Calu3 (cell line): Measurements from ENCODE around the gene BCL3. TPM values are rescaled to one million over a fixed set of nuclear protein-coding genes. Genes with fewer than 3 reads are reported as not detected.

Experiments used
- BruUV-seq: library from RNA; stranded (reverse); fragments of 400-500 nt; replicated peaks from 2 replicates; lab custom pipeline; 2021; lab: Mats Ljungman, UMichigan
- CTCF ChIA-PET: fragments of 300-600 bp; sonication (Branson Sonifier 250); formaldehyde crosslinking; loops from one replicate; lab custom pipeline; 2022; ENCODE audit warnings: antibody characterized with exemption; lab: Charles Lee
- DNase-seq: peaks from one replicate; pipeline ENCODE4 v3.0.0; 2022
- H3K27ac Mint-ChIP-seq: one replicate; pipeline ENCODE4 v1.8.0; 2022; ENCODE audit warnings: mixed read lengths; ENCODE audit not compliant: unreplicated experiment
- H3K27me3 Mint-ChIP-seq: one replicate; pipeline ENCODE4 v1.8.0; 2022; ENCODE audit warnings: mixed read lengths; ENCODE audit not compliant: unreplicated experiment
- H3K36me3 Mint-ChIP-seq: one replicate; pipeline ENCODE4 v1.8.0; 2022; ENCODE audit warnings: mild to moderate bottlenecking, moderate library complexity, mixed read lengths; ENCODE audit not compliant: insufficient read depth, unreplicated experiment
- H3K4me1 Mint-ChIP-seq: one replicate; pipeline ENCODE4 v1.8.0; 2022; ENCODE audit warnings: mild to moderate bottlenecking, low read depth, mixed read lengths; ENCODE audit not compliant: unreplicated experiment
- H3K4me3 Mint-ChIP-seq: one replicate; pipeline ENCODE4 v1.8.0; 2022; ENCODE audit warnings: mild to moderate bottlenecking, low read depth, moderate library complexity, mixed read lengths; ENCODE audit not compliant: unreplicated experiment
- H3K9me3 Mint-ChIP-seq: one replicate; pipeline ENCODE4 v1.8.0; 2022; ENCODE audit warnings: low read depth, mixed read lengths; ENCODE audit not compliant: unreplicated experiment
- intact Hi-C: fragments of 100-400 bp; cut with micrococcal nuclease; formaldehyde crosslinking; loops from one replicate; pipeline ENCODE4 v1.10.0; 2022; ENCODE audit not compliant: unreplicated experiment
- total RNA-seq: library from RNA; stranded (reverse); gene quantifications from 2 replicates; pipeline ENCODE4 v1.2.3, GENCODE V29; 2022
- TF ChIP-seq, protein P1 (sequence below): fragments of 200-600 bp; IDR thresholded peaks from one replicate; pipeline ENCODE4 v1.8.0; 2022; ENCODE audit warnings: antibody characterized with exemption; ENCODE audit not compliant: unreplicated experiment

Gene BCL3
- total RNA-seq, 1 experiment from 2014 or later, result 37.7 TPM

DNA sequence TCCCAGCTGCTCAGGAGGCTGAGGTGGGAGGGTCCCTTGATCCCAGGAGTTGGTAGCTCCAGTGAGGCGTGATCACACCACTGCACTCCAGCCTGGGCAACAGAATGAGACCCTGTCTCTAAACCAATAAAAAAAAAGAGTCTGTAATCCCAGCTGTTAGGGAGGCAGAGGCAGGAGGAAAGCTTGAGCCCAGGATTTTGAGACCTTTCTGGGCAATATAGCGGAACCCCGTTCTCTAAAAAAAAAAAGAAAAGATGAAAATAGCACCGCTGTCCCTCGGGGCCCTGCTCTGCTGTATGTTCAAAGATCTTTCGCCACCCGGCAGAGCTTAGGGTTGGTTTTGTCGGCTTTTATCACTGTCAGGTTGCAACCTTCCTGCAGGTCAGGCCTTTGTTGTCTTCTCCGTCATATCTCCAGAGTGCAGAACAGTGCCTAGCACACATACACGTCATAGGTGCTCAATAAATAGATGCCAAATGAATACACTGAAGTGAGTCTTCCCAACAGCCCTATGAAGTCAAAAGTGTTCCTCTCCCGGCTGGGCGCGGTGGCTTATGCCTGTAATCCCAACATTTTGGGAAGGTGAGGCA lies 47.0 kb downstream of the BCL3 start:
- CTCF ChIA-PET, result interaction anchor here (0.6 kb wide), 2 partner anchors 74 to 156 kb away, joined by 3 read pairs; no protein-coding TSS in a partner anchor
- TSS peak; percentile 24 for BruUV-seq
- H3K4me1 Mint-ChIP-seq, result peaks cover 9% of the 10 kb centered on the region
- H3K27me3 Mint-ChIP-seq, result no peaks in the 10 kb centered on the region
- no peak for DNase-seq
- peaks cover 93% of the 10 kb centered on the region for H3K36me3 Mint-ChIP-seq
- TF ChIP-seq, protein P1, sequence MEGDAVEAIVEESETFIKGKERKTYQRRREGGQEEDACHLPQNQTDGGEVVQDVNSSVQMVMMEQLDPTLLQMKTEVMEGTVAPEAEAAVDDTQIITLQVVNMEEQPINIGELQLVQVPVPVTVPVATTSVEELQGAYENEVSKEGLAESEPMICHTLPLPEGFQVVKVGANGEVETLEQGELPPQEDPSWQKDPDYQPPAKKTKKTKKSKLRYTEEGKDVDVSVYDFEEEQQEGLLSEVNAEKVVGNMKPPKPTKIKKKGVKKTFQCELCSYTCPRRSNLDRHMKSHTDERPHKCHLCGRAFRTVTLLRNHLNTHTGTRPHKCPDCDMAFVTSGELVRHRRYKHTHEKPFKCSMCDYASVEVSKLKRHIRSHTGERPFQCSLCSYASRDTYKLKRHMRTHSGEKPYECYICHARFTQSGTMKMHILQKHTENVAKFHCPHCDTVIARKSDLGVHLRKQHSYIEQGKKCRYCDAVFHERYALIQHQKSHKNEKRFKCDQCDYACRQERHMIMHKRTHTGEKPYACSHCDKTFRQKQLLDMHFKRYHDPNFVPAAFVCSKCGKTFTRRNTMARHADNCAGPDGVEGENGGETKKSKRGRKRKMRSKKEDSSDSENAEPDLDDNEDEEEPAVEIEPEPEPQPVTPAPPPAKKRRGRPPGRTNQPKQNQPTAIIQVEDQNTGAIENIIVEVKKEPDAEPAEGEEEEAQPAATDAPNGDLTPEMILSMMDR, result no peak
- intact Hi-C loops, result no loop called here
- no peaks in the 10 kb centered on the region for H3K9me3 Mint-ChIP-seq
- H3K27ac Mint-ChIP-seq, result no peak overlapping the region
- H3K4me3 Mint-ChIP-seq, result no peak overlapping the region

DNA sequence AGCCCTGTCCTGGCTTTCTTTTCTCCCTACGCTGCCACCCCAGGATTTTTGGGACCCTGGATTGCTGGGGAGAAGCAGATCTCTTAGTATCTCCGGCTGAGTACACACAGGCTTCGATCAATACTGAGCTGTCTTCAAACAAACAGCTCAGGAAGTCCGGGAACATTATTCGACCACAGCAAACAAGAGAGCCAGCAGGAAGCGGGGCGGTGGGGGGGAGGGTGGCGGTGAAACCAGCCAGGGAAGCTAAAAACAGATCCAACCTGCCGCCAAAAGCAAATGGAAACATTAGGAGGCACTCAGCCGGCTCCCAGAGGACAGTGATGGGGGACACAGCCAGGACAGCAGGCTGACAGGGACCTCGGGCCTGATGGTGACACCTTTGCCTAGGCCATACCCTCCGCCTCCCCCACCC lies 48.2 kb downstream of the BCL3 start:
- intact Hi-C loops, result no loop called here
- no TSS peak for BruUV-seq
- no peak for DNase-seq
- Mint-ChIP-seq H3K36me3 (peaks cover 84% of the 10 kb centered on the region), H3K4me1 (peaks cover 9% of the 10 kb centered on the region), H3K27me3 (no peaks in the 10 kb centered on the region), H3K9me3 (no peaks in the 10 kb centered on the region), H3K4me3 (no peak overlapping the region), H3K27ac (no peak overlapping the region)
- TF ChIP-seq, protein P1, result no peak
- CTCF ChIA-PET, result interaction anchor here (0.6 kb wide), 1 partner anchor 105 kb away, joined by 3 read pairs; no protein-coding TSS in a partner anchor

DNA sequence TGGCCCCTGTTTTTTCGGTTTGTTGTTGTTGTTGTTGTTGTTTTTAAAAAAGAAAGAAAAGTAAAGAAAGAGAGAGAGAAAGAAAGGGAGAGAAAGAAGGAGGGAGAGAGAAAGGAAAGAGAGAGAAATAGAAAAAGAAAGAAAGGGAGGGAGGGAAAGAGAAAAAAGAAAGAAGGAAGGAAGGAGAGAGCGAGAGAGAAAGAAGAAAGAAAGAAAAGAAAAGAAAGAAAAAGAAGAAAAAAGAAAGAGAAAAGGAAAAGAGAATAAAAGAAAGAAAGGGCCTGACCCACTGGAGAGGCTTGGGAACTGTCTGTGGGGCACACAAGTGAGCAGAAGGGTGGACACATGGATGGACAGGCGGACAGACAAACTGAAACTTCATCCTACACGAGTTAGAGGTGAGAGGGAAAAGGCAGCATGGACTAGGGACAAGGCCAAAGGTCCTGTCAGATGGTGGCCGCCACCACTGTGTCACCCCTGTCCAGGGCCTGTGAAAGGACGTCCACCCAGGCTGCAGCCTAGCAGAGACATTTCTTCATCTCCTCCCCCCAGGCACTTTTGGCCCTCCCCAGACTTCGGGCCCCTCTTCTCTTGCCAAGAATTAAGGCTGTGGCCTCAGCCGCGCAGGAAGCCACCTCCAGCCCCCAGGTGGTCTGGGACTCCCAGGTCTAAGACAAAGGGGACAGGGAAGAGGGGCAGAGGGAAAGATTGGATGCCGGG lies 51.3 kb downstream of the BCL3 start:
- Mint-ChIP-seq H3K27ac (peak overlapping the region; percentile 3), H3K4me3 (no peak overlapping the region), H3K4me1 (peaks cover 9% of the 10 kb centered on the region), H3K27me3 (no peaks in the 10 kb centered on the region), H3K36me3 (peaks cover 78% of the 10 kb centered on the region), H3K9me3 (no peaks in the 10 kb centered on the region)
- BruUV-seq, result no TSS peak
- TF ChIP-seq, protein P1, result no peak
- CTCF ChIA-PET, result interaction anchor here (0.5 to 1.0 kb wide), 2 partner anchors 15 to 108 kb away, joined by 3 read pairs; no protein-coding TSS in a partner anchor
- no peak for DNase-seq
- intact Hi-C loops, result loop anchor here (1.0 kb wide), 1 partner anchor 46 kb away; no protein-coding TSS in a partner anchor

DNA sequence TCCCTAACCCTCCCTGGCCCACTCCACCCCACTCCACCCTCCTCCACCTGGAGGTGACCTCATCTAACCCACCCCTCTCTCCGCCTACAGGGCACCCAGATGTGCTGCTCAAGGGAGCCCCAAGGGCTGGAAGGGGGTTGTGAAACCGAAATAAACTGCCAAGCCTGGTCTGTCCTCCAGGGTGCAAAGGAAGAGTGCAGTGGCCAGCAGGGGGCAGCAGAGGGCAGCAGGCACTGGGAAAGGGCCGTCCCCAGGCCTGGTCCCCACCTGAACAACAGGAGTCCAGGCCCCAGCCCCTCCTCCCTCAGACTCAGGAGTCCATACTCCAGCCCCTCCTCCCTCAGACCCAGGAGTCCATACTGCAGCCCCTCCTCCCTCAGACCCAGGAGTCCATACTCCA lies 52.0 kb downstream of the BCL3 start:
- no peak overlapping the region for H3K4me3 Mint-ChIP-seq
- CTCF ChIA-PET, result interaction anchor here (1.0 kb wide), 1 partner anchor 16 kb away, joined by 3 read pairs; no protein-coding TSS in a partner anchor
- TF ChIP-seq, protein P1, result peak; percentile 99
- DNase-seq, result peak; percentile 96
- no peaks in the 10 kb centered on the region for H3K27me3 Mint-ChIP-seq
- H3K27ac Mint-ChIP-seq, result no peak overlapping the region
- peaks cover 78% of the 10 kb centered on the region for H3K36me3 Mint-ChIP-seq
- no peaks in the 10 kb centered on the region for H3K9me3 Mint-ChIP-seq
- BruUV-seq, result no TSS peak
- intact Hi-C loops, result loop anchor here (1.0 kb wide), 1 partner anchor 45 kb away; no protein-coding TSS in a partner anchor
- peaks cover 9% of the 10 kb centered on the region for H3K4me1 Mint-ChIP-seq
